ENCODE measurements around the gene FOXD2. TPM values are rescaled to one million over a fixed set of nuclear protein-coding genes. Genes with fewer than 3 reads are reported as not detected.

The FOXD2 gene
- total and polyA plus RNA-seq, 2 donors (not counting 1 experiment from before 2014, with no cell fraction given): 0.24 to 0.37 TPM

- no peak overlapping the region for H3K4me3 Mint-ChIP-seq
- Histone ChIP-seq H3K4me3 (ENCODE audit: control extremely low read depth in 1 of 5, extremely low read depth in 1 of 5, insufficient read depth in 1 of 5, low read depth in 2 of 5, low read length in 4 of 5) (no peak overlapping the region), H2AFZ (ENCODE audit: insufficient read depth, low read depth, low read length, poor library complexity, severe bottlenecking) (no peak overlapping the region), H3K9me3 (ENCODE audit: control extremely low read depth in 1 of 3, control insufficient read depth in 2 of 3, insufficient read depth in 1 of 3, low read length in 2 of 3) (no peaks in the 10 kb centered on the region), H4K20me1 (ENCODE audit: control insufficient read depth, insufficient read depth, low read length, poor library complexity, severe bottlenecking) (no peaks in the 10 kb centered on the region), H3K27ac (ENCODE audit: low read length in 2 of 2) (no peak overlapping the region), H3K4me2 (replicated peaks; ENCODE audit: low read depth, low read length, poor library complexity, severe bottlenecking) (no peak overlapping the region), H3K9ac (ENCODE audit: low read length) (no peak overlapping the region), H3K79me2 (ENCODE audit: control insufficient read depth, insufficient read depth, low read length) (no peaks in the 10 kb centered on the region), H3K36me3 (replicated peaks in 1 of 2; ENCODE audit: control extremely low read depth in 1 of 2, control insufficient read depth in 1 of 2, extremely low read depth in 1 of 2, insufficient read depth in 2 of 2, low read length in 1 of 2) (no peaks in the 10 kb centered on the region), H3K4me1 (ENCODE audit: control insufficient read depth in 2 of 2, insufficient read depth in 2 of 2, low read length in 2 of 2) (peaks cover 0 to 4% of the 10 kb centered on the region in 2 donors), H3K27me3 (replicated peaks in 1 of 4; ENCODE audit: control extremely low read depth in 1 of 4, control insufficient read depth in 3 of 4, insufficient read depth in 4 of 4, low read length in 3 of 4) (peaks cover 0 to 8% (median 2%) of the 10 kb centered on the region in 4 experiments)
- ChIA-PET CTCF (no interaction called here), POLR2A (no interaction called here)
- no peak for ATAC-seq (ENCODE audit: low read depth)
- TF ChIP-seq CTCF (IDR thresholded peaks at IDR 0.05): no peak
- TF ChIP-seq EZH2 (IDR thresholded peaks at IDR 0.05; ENCODE audit: borderline replicate concordance, insufficient read depth, low read depth, low read length, poor library complexity, severe bottlenecking): no peak
- peaks cover 4% of the 10 kb centered on the region for H3K4me1 Mint-ChIP-seq
- no peak overlapping the region for H3K27ac Mint-ChIP-seq
- intact Hi-C loops (cut with micrococcal nuclease): no loop called here
- peaks cover 45% of the 10 kb centered on the region for H3K27me3 Mint-ChIP-seq
- DNase-seq: no peak
- WGBS (ENCODE audit: insufficient coverage): 100% methylated on average over 4 of the region's 4 CpGs
- no peaks in the 10 kb centered on the region for H3K9me3 Mint-ChIP-seq (ENCODE audit: insufficient read depth)
Observed at GRCh38 chr1:47399846-47400155, 38.0 kb upstream of the FOXD2 start.

- no peak for DNase-seq
- no peak overlapping the region for H3K4me3 Mint-ChIP-seq
- Histone ChIP-seq H3K27me3 (replicated peaks in 1 of 4; ENCODE audit: control extremely low read depth in 1 of 4, control insufficient read depth in 3 of 4, insufficient read depth in 4 of 4, low read length in 3 of 4) (peaks cover 0 to 6% (median 3%) of the 10 kb centered on the region in 4 experiments), H4K20me1 (ENCODE audit: control insufficient read depth, insufficient read depth, low read length, poor library complexity, severe bottlenecking) (no peaks in the 10 kb centered on the region), H3K4me2 (replicated peaks; ENCODE audit: low read depth, low read length, poor library complexity, severe bottlenecking) (no peak overlapping the region), H2AFZ (ENCODE audit: insufficient read depth, low read depth, low read length, poor library complexity, severe bottlenecking) (no peak overlapping the region), H3K4me1 (ENCODE audit: control insufficient read depth in 2 of 2, insufficient read depth in 2 of 2, low read length in 2 of 2) (peaks cover 0 to 4% of the 10 kb centered on the region in 2 donors), H3K9ac (ENCODE audit: low read length) (no peak overlapping the region), H3K79me2 (ENCODE audit: control insufficient read depth, insufficient read depth, low read length) (no peaks in the 10 kb centered on the region), H3K9me3 (ENCODE audit: control extremely low read depth in 1 of 3, control insufficient read depth in 2 of 3, insufficient read depth in 1 of 3, low read length in 2 of 3) (no peaks in the 10 kb centered on the region), H3K36me3 (replicated peaks in 1 of 2; ENCODE audit: control extremely low read depth in 1 of 2, control insufficient read depth in 1 of 2, extremely low read depth in 1 of 2, insufficient read depth in 2 of 2, low read length in 1 of 2) (no peaks in the 10 kb centered on the region), H3K4me3 (ENCODE audit: control extremely low read depth in 1 of 5, extremely low read depth in 1 of 5, insufficient read depth in 1 of 5, low read depth in 2 of 5, low read length in 4 of 5) (no peak overlapping the region), H3K27ac (ENCODE audit: low read length in 2 of 2) (no peak overlapping the region)
- H3K4me1 Mint-ChIP-seq: peaks cover 4% of the 10 kb centered on the region
- no peak for ATAC-seq (ENCODE audit: low read depth)
- H3K9me3 Mint-ChIP-seq (ENCODE audit: insufficient read depth): no peaks in the 10 kb centered on the region
- ChIA-PET CTCF (interaction anchor here (0.6 kb wide), 1 partner anchor 11 kb away, joined by 3 read pairs; no protein-coding TSS in a partner anchor), POLR2A (no interaction called here)
- WGBS (ENCODE audit: insufficient coverage): 93% methylated on average over 3 of the region's 4 CpGs
- TF ChIP-seq EZH2 (IDR thresholded peaks at IDR 0.05; ENCODE audit: borderline replicate concordance, insufficient read depth, low read depth, low read length, poor library complexity, severe bottlenecking) (no peak), CTCF (IDR thresholded peaks at IDR 0.05) (no peak)
- H3K27me3 Mint-ChIP-seq: peaks cover 44% of the 10 kb centered on the region
- H3K27ac Mint-ChIP-seq: no peak overlapping the region
- intact Hi-C loops (cut with micrococcal nuclease): no loop called here
Observed at GRCh38 chr1:47401761-47402160, 36.1 kb upstream of the FOXD2 start.
